HepG2 (cell line): ENCODE measurements around the gene SULT1C4. TPM values are rescaled to one million over a fixed set of nuclear protein-coding genes. Genes with fewer than 3 reads are reported as not detected.

ENCODE experiments used
- ATAC-seq: fragments of 200-7000 bp; cut with Tn5 transposase; 3 replicates; pipeline ENCODE4 v1.9.1; 2020; ENCODE audit warnings: mild to moderate bottlenecking, moderate library complexity
- BruUV-seq: library from RNA; stranded (reverse); fragments of 400-500 nt; replicated peaks from 2 replicates; lab custom pipeline; 2021; lab: Mats Ljungman, UMichigan
- CTCF ChIA-PET: fragments of 300-600 bp; formaldehyde crosslinking; extraction: SDS; loops from one replicate; lab custom pipeline; 2021; ENCODE audit warnings: low total read pairs, inconsistent platforms, low intra/inter-chr PET ratio; lab: Yijun Ruan, JAX
- POLR2A ChIA-PET: fragments of 350-600 bp; sonication (Branson Sonifier 250); formaldehyde crosslinking; loops from one replicate; lab custom pipeline; 2020; ENCODE audit warnings: antibody characterized with exemption, inconsistent platforms; lab: Yijun Ruan, JAX
- DNase-seq: peaks from one replicate; pipeline ENCODE4 v3.0.0-alpha.2; 2015; ENCODE audit warnings: low spot score
- FAIRE-seq: peaks from 3 replicates; lab custom pipeline; 2011; peaks lifted over from hg19 to GRCh38; lab: Jason Lieb, UNC
- H2AFZ ChIP-seq: one replicate; pipeline ENCODE4 v1.6.1; 2011; ENCODE audit warnings: low read length, inconsistent platforms
- H3K27ac ChIP-seq: fragments of 300-600 bp; 3 replicates; pipeline ENCODE4 v1.8.0; 2011; ENCODE audit warnings: mixed run types, mild to moderate bottlenecking, mixed read lengths, low read length, inconsistent platforms; ENCODE audit not compliant: insufficient read depth; ENCODE audit errors: extremely low read length
- H3K27me3 ChIP-seq, 2 experiments: fragments of 200-600 bp in 1 of 2; 2 replicates in 1 of 2; 3 replicates in 1 of 2; pipeline versions ENCODE4 v1.6.0 to v1.8.0; 2011; ENCODE audit warnings: low read length in 2 of 2, mild to moderate bottlenecking in 2 of 2, moderate library complexity in 2 of 2, inconsistent platforms in 1 of 2; ENCODE audit not compliant: insufficient read depth in 2 of 2, control insufficient read depth in 1 of 2
- H3K36me3 ChIP-seq, 2 experiments: fragments of 200-600 bp in 1 of 2; replicated peaks in 1 of 2; 2 replicates in 1 of 2; 3 replicates in 1 of 2; pipeline versions ENCODE4 v1.5.1 to v1.8.0; 2011; ENCODE audit warnings: low read length in 2 of 2, inconsistent platforms in 1 of 2; ENCODE audit not compliant: insufficient read depth in 2 of 2, control insufficient read depth in 1 of 2
- H3K4me1 ChIP-seq: 2 replicates; pipeline ENCODE4 v1.5.1; 2012; ENCODE audit warnings: low read length, inconsistent platforms; ENCODE audit not compliant: insufficient read depth
- H3K4me2 ChIP-seq: 2 replicates; pipeline ENCODE4 v1.6.0; 2011; ENCODE audit warnings: low read depth, low read length, inconsistent platforms
- H3K4me3 ChIP-seq, 3 experiments: fragments of 200-600 bp in 1 of 3; sonication (generic), shearing (Covaris generic) in 1 of 3; replicated peaks in 1 of 3; 2 replicates each; pipeline ENCODE4 v1.5.1; 2011 to 2016; ENCODE audit warnings: low read length in 3 of 3, inconsistent platforms in 2 of 3, low read depth in 2 of 3, mild to moderate bottlenecking in 2 of 3, control low read depth in 1 of 3, mixed read lengths in 1 of 3; ENCODE audit not compliant: insufficient read depth in 1 of 3
- H3K79me2 ChIP-seq: one replicate; pipeline ENCODE4 v1.6.1; 2011; ENCODE audit warnings: low read length, inconsistent platforms; ENCODE audit not compliant: insufficient read depth
- H3K9ac ChIP-seq: 2 replicates; pipeline ENCODE4 v1.6.0; 2011; ENCODE audit warnings: mild to moderate bottlenecking, low read depth, low read length, inconsistent platforms; ENCODE audit not compliant: insufficient read depth
- H3K9me3 ChIP-seq: 2 replicates; pipeline ENCODE4 v1.5.1; 2012; ENCODE audit warnings: mild to moderate bottlenecking, low read length
- H4K20me1 ChIP-seq: 2 replicates; pipeline ENCODE4 v1.6.0; 2011; ENCODE audit warnings: inconsistent platforms, mild to moderate bottlenecking, low read length, moderate library complexity; ENCODE audit not compliant: insufficient read depth
- CTCF ChIP-seq: sonication (generic); formaldehyde crosslinking; IDR thresholded peaks from 2 replicates; pipeline ENCODE4 v1.5.0; 2020; ENCODE audit warnings: mild to moderate bottlenecking, missing genetic modification reagents, moderate library complexity
- HOXA9 ChIP-seq: sonication (generic); formaldehyde crosslinking; IDR thresholded peaks from 2 replicates; pipeline ENCODE4 v1.8.1; 2022; ENCODE audit warnings: missing genetic modification reagents, mild to moderate bottlenecking, moderate library complexity, borderline replicate concordance
- KAT7 ChIP-seq: IDR thresholded peaks from 2 replicates; pipeline ENCODE4 v1.6.1; 2018; ENCODE audit warnings: borderline replicate concordance, missing compliant biosample characterization
- NFE2L1 ChIP-seq: sonication (generic); formaldehyde crosslinking; IDR thresholded peaks from 2 replicates; pipeline ENCODE4 v1.4.0; 2020; ENCODE audit warnings: missing genetic modification reagents, mild to moderate bottlenecking, borderline replicate concordance
- USF2 ChIP-seq, 2 experiments: sonication (generic) in 1 of 2; formaldehyde crosslinking in 1 of 2; IDR thresholded peaks; 2 replicates each; pipeline versions ENCODE4 v1.5.1 to v1.6.1; 2011 to 2020; ENCODE audit warnings: borderline replicate concordance in 1 of 2, low read depth in 1 of 2, low read length in 1 of 2, mild to moderate bottlenecking in 1 of 2, missing genetic modification reagents in 1 of 2, moderate library complexity in 1 of 2
- WGBS: methylation state at CpG from one replicate; pipeline ENCODE4 v1.1.6; 2017; ENCODE audit warnings: low lambda C conversion rate; 5-methylcytosine and 5-hydroxymethylcytosine counted together
- in situ Hi-C: cut with HindIII; loops from 2 replicates; pipeline ENCODE4 v1.10.0; 2017; ENCODE audit warnings: low pct_unique_long_range_greater_than_20kb; ENCODE audit not compliant: extremely low pct_ligation_motif_present
- intact Hi-C: fragments of 100-400 bp; cut with micrococcal nuclease; formaldehyde crosslinking; loops from one replicate; pipeline ENCODE4 v1.10.0; 2022; ENCODE audit not compliant: unreplicated experiment
- polyA plus RNA-seq, 8 experiments: library from polyadenylated mRNA; depleted of rRNA in 3 of 8; stranded (reverse) in 7 of 8; unstranded in 1 of 8; fragments of >200 nt; fragmentation: Illumina TruSeq in 4 of 8; extraction: Trizol in 4 of 8; gene quantifications; 2 replicates each; pipeline versions ENCODE4 v1.2.1 to v1.2.3, GENCODE V29; 2011 to 2016; ENCODE audit warnings: low read depth in 4 of 8, missing spikeins in 1 of 8, mixed read lengths in 1 of 8; ENCODE audit not compliant: insufficient read depth in 1 of 8
- total RNA-seq, 5 experiments: library from RNA; depleted of rRNA; stranded (reverse); fragments of >200 nt; fragmentation: Illumina TruSeq; extraction: Trizol; gene quantifications; 2 replicates each; pipeline ENCODE4 v1.2.3, GENCODE V29; 2016; ENCODE audit warnings: low read depth in 1 of 5

SULT1C4 gene
- total and polyA plus RNA-seq, 2 of the 13 experiments (the other 11 are each of a cell fraction or from before 2014, with no cell fraction given): 1.3 to 8.6 TPM

- TF ChIP-seq HOXA9: no peak
- no peak for TF ChIP-seq USF2 (IDR thresholded peaks at IDR 0.05; ENCODE audit: low read depth, low read length)
- no peak for TF ChIP-seq USF2 (CRISPR knock-in tag; IDR thresholded peaks at IDR 0.05; ENCODE audit: borderline replicate concordance)
- no peak for TF ChIP-seq KAT7 (CRISPR knock-in tag)
- no peak for TF ChIP-seq NFE2L1
- TF ChIP-seq CTCF (CRISPR knock-in tag): peak; percentile 28; the same call in 1 of the 2 replicates
- POLR2A ChIA-PET: interaction anchor here (1.4 to 2.1 kb wide), 3 partner anchors 16 to 80 kb away, joined by 7 to 11 read pairs (median 8); partner anchors contain the start of gene GCC2
- no TSS peak for BruUV-seq
- no peak overlapping the region for H3K4me2 ChIP-seq
- in situ Hi-C loops: no loop called here
- H2AFZ ChIP-seq: no peak overlapping the region
- no peaks in the 10 kb centered on the region for H3K79me2 ChIP-seq
- peaks cover 15% of the 10 kb centered on the region for H3K9me3 ChIP-seq
- no peaks in the 10 kb centered on the region for H4K20me1 ChIP-seq
- H3K4me3 ChIP-seq: no peak overlapping the region
- FAIRE-seq: no peak
- H3K4me1 ChIP-seq: peaks cover 25% of the 10 kb centered on the region
- CTCF ChIA-PET: no interaction called here
- intact Hi-C loops: no loop called here
- DNase-seq: no peak
- no peaks in the 10 kb centered on the region for H3K27me3 ChIP-seq
- H3K9ac ChIP-seq: no peak overlapping the region
- peak; percentile 38; the same call in 2 of the 3 replicates for ATAC-seq
- H3K36me3 ChIP-seq: no peaks in the 10 kb centered on the region
- WGBS: 33% methylated on average over 2 of the region's 2 CpGs
- no peak overlapping the region for H3K27ac ChIP-seq
These were observed 8.6 kb upstream of the SULT1C4 start for GRCh38 chr2:108369153-108369552.
